HUES6 (cell line): ENCODE results near the gene RAPGEF3.

Experiments
- H3K27ac ChIP-seq: 2 replicates; pipeline ENCODE4 v1.7.0; 2013; ENCODE audit warnings: low read depth, mild to moderate bottlenecking, low read length, inconsistent platforms
- H3K27me3 ChIP-seq: 2 replicates; pipeline ENCODE4 v1.6.1; 2013; ENCODE audit warnings: low read length; ENCODE audit not compliant: control insufficient read depth, insufficient read depth
- H3K36me3 ChIP-seq: 2 replicates; pipeline ENCODE4 v1.6.1; 2013; ENCODE audit warnings: low read length; ENCODE audit not compliant: control insufficient read depth, insufficient read depth
- H3K4me1 ChIP-seq: 2 replicates; pipeline ENCODE4 v1.6.1; 2013; ENCODE audit warnings: low read length; ENCODE audit not compliant: control insufficient read depth, insufficient read depth
- H3K4me3 ChIP-seq: 2 replicates; pipeline ENCODE4 v1.5.1; 2013; ENCODE audit warnings: low read depth, low read length
- H3K9ac ChIP-seq: one replicate; pipeline ENCODE4 v1.6.1; 2013; ENCODE audit warnings: mild to moderate bottlenecking, low read length
- H3K9me3 ChIP-seq: 2 replicates; pipeline ENCODE4 v1.6.1; 2013; ENCODE audit warnings: low read depth, low read length; ENCODE audit not compliant: control insufficient read depth, insufficient read depth

RAPGEF3 gene

GRCh38 chr12:47746523-47746922, 12.2 kb downstream of the RAPGEF3 start:
- no peak overlapping the region for H3K27ac ChIP-seq
- no peaks in the 10 kb centered on the region; the same call in 1 of the 2 replicates for H3K36me3 ChIP-seq
- no peaks in the 10 kb centered on the region for H3K27me3 ChIP-seq
- H3K4me1 ChIP-seq: no peaks in the 10 kb centered on the region
- H3K4me3 ChIP-seq: no peak overlapping the region
- no peak overlapping the region for H3K9ac ChIP-seq
- H3K9me3 ChIP-seq: no peaks in the 10 kb centered on the region

- H3K9me3 ChIP-seq: no peaks in the 10 kb centered on the region
- no peaks in the 10 kb centered on the region for H3K27me3 ChIP-seq
- no peak overlapping the region for H3K27ac ChIP-seq
- 0 out of 2 replicates have a peak, but pooled peaks cover under 1% of the 10 kb centered on the region for H3K4me1 ChIP-seq
- no peak overlapping the region for H3K9ac ChIP-seq
- H3K4me3 ChIP-seq: no peak overlapping the region
- no peaks in the 10 kb centered on the region; the same call in 1 of the 2 replicates for H3K36me3 ChIP-seq
Observed at GRCh38 chr12:47746073-47746472, 12.6 kb downstream of the RAPGEF3 start.

GRCh38 chr12:47745485-47746041, 13.1 kb downstream of the RAPGEF3 start:
- Histone ChIP-seq H3K4me1 (0 out of 2 replicates have a peak, but pooled peaks cover 5% of the 10 kb centered on the region), H3K27me3 (no peaks in the 10 kb centered on the region), H3K4me3 (no peak overlapping the region), H3K36me3 (no peaks in the 10 kb centered on the region; the same call in 1 of the 2 replicates), H3K9me3 (no peaks in the 10 kb centered on the region), H3K27ac (no peak overlapping the region), H3K9ac (no peak overlapping the region)

GRCh38 chr12:47744778-47745436, 13.8 kb downstream of the RAPGEF3 start:
- H3K27me3 ChIP-seq: no peaks in the 10 kb centered on the region

GRCh38 chr12:47744005-47744651, 14.6 kb downstream of the RAPGEF3 start:
- no peak overlapping the region for H3K27ac ChIP-seq
- H3K4me1 ChIP-seq: peaks cover 5% of the 10 kb centered on the region; the same call in 1 of the 2 replicates
- no peaks in the 10 kb centered on the region for H3K9me3 ChIP-seq
- no peak overlapping the region for H3K9ac ChIP-seq
- H3K27me3 ChIP-seq: no peaks in the 10 kb centered on the region
- H3K4me3 ChIP-seq: no peak overlapping the region
- no peaks in the 10 kb centered on the region for H3K36me3 ChIP-seq

More at GRCh38 chr12:47744778-47745436, 13.8 kb downstream of the RAPGEF3 start:
- Histone ChIP-seq H3K4me3 (no peak overlapping the region), H3K4me1 (peaks cover 5% of the 10 kb centered on the region; the same call in 1 of the 2 replicates), H3K9me3 (no peaks in the 10 kb centered on the region), H3K9ac (no peak overlapping the region), H3K36me3 (no peaks in the 10 kb centered on the region), H3K27ac (no peak overlapping the region)

GRCh38 chr12:47743311-47743860, 15.3 kb downstream of the RAPGEF3 start:
- Histone ChIP-seq H3K4me3 (no peak overlapping the region), H3K27me3 (no peaks in the 10 kb centered on the region), H3K9ac (no peak overlapping the region), H3K36me3 (no peaks in the 10 kb centered on the region), H3K27ac (no peak overlapping the region), H3K4me1 (peaks cover 5% of the 10 kb centered on the region; the same call in 1 of the 2 replicates), H3K9me3 (no peaks in the 10 kb centered on the region)

- H3K27me3 ChIP-seq: no peaks in the 10 kb centered on the region
- no peaks in the 10 kb centered on the region for H3K36me3 ChIP-seq
- no peak overlapping the region for H3K9ac ChIP-seq
- no peak overlapping the region for H3K27ac ChIP-seq
- H3K4me1 ChIP-seq: peaks cover 5% of the 10 kb centered on the region; the same call in 1 of the 2 replicates
- no peak overlapping the region for H3K4me3 ChIP-seq
- no peaks in the 10 kb centered on the region for H3K9me3 ChIP-seq
Observed at GRCh38 chr12:47742253-47742825, 16.3 kb downstream of the RAPGEF3 start.

- H3K27ac ChIP-seq: no peak overlapping the region
- no peaks in the 10 kb centered on the region for H3K9me3 ChIP-seq
- no peak overlapping the region for H3K4me3 ChIP-seq
- no peaks in the 10 kb centered on the region for H3K27me3 ChIP-seq
- peaks cover 5% of the 10 kb centered on the region; the same call in 1 of the 2 replicates for H3K4me1 ChIP-seq
- no peak overlapping the region for H3K9ac ChIP-seq
- no peaks in the 10 kb centered on the region for H3K36me3 ChIP-seq
Observed at GRCh38 chr12:47741340-47741703, 17.4 kb downstream of the RAPGEF3 start.

GRCh38 chr12:47740606-47741339, 17.9 kb downstream of the RAPGEF3 start:
- Histone ChIP-seq H3K9me3 (no peaks in the 10 kb centered on the region), H3K4me1 (peaks cover 7% of the 10 kb centered on the region; the same call in 1 of the 2 replicates), H3K27me3 (no peaks in the 10 kb centered on the region), H3K9ac (no peak overlapping the region), H3K27ac (no peak overlapping the region), H3K4me3 (no peak overlapping the region), H3K36me3 (no peaks in the 10 kb centered on the region)

- Histone ChIP-seq H3K4me1 (peaks cover 14% of the 10 kb centered on the region), H3K9ac (no peak overlapping the region), H3K27me3 (no peaks in the 10 kb centered on the region), H3K4me3 (no peak overlapping the region), H3K36me3 (no peaks in the 10 kb centered on the region), H3K27ac (no peak overlapping the region), H3K9me3 (no peaks in the 10 kb centered on the region)
Observed at GRCh38 chr12:47739979-47740378, 18.7 kb downstream of the RAPGEF3 start.
